GM18526 (cell line): ENCODE data around the gene GAST.
A peak's percentile ranks its signal among the peaks of the same experiment; 100 is the strongest.

ENCODE experiments used
- POLR2A ChIP-seq: IDR thresholded peaks from 3 replicates; pipeline ENCODE4 v1.6.1; 2011; ENCODE audit not compliant: insufficient read length; ENCODE audit errors: extremely low read depth

Gene GAST

DNA sequence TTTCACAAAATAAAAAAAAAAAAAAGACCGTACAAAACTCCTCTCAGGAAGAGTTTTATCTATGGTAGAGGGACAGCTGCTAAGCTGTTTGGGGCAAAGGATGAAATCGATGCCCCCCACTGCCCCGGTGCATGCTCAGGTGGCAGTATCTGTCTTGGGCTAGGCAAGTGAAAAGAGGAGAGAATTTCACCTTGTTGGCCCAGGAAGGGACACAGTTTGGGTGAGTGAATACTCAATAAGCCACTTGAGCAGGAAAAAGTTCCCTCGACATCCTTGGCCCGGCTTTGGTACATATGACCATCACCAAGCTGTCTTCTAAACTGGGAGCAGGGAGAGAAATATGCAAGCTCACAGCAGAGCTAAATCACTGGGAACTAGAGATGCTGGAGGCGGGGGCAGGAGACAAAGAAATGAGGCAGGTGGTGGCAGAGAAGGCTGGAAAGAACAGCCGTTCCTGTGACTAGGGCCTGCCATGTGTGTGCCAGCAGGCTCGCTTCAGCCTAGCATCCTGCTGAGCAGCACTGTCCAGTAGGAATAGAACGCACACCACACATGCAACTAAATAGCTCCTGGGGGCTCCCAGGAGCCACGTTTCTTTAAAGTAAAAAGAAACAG, 31.6 kb upstream of the GAST start:
- no peak for TF ChIP-seq POLR2A

DNA sequence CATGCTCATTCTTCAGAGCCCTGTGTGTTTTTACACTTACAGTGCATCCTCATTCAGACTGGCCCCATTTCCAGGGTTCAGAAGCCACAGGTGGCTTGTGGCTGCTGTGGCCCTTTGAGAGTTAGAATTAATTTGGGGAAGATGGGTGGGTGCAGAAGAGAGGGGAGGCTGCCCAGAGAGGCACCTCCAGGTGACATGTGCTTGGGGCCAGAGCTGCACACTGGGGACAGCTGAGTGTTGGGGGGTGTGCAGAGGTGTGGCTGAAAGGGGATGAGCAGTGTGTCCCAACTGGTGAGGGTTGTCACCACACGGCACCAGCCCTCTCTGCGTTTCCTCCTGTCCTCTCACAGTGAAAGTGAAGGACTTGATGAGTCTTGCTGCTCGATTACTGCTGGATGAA, 30.4 kb upstream of the GAST start:
- no peak for TF ChIP-seq POLR2A

DNA sequence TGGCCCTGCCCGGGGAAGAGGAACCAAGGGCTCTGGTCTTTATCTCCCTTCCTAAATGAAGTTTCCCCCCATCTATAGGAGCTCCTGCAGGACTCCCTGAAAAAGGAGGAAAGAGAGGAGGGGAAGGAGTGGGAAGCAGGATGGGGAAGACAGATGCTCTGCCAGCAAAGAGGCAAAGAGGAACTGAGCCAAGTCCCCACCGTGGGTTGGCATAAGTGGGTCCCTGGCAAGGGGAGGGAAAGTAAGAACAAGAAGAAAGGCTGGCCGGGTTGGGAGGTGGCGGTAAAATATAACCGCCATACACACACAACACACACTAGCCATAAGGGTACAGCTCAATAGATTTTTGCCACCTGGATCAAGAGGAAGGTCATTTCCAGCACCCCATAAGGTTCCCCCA, 29.5 kb upstream of the GAST start:
- TF ChIP-seq POLR2A = no peak

DNA sequence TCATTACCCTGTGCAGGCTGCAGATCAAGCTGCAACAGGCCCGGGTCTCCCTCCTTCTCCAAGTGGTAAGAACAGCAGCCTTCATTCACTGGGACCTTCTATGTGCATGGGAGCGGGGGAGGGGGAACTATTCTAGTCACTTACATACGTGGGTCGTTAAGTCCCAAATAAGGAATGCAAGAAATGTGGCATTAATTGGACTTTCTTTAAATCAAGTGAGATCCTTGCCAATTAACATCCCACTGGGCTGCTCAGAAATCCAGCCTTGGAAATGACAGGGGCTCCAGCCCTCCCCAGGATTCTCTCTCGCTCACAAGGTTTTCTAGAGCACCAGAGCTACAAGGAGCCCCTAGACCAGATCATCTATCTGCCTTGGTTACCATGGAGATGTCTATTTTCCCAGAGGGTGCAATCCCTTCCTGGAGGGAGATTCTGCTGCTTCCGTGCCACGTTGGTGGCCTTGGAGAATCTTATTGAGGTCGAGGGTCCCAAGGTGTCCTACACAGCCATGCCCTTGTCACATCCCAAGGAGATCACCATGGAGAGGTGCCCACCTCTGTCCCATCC, 28.6 kb upstream of the GAST start:
- no peak for TF ChIP-seq POLR2A

GRCh38 chr17:41684035-41684434, 28.1 kb upstream of the GAST start:
- TF ChIP-seq POLR2A = no peak

DNA sequence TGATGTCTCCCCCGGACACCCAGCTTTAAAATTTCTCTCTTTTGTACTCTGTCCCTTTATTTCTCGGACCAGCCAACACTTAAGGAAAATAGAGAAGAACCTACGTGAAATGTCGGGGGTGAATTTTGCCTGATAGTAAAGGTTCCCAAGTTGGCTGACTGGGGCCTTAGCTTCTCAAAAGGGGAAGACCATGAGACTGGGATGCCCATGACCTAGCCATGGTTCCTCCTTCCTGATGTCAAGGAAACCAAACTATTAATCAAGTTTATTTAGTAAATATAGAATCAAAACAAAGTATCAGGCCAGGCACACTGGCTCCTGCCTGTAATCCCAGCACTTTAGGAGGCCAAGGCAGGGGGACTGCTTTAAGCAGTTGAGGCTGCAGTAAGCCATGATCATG, 25.9 kb upstream of the GAST start:
- no peak for TF ChIP-seq POLR2A

DNA sequence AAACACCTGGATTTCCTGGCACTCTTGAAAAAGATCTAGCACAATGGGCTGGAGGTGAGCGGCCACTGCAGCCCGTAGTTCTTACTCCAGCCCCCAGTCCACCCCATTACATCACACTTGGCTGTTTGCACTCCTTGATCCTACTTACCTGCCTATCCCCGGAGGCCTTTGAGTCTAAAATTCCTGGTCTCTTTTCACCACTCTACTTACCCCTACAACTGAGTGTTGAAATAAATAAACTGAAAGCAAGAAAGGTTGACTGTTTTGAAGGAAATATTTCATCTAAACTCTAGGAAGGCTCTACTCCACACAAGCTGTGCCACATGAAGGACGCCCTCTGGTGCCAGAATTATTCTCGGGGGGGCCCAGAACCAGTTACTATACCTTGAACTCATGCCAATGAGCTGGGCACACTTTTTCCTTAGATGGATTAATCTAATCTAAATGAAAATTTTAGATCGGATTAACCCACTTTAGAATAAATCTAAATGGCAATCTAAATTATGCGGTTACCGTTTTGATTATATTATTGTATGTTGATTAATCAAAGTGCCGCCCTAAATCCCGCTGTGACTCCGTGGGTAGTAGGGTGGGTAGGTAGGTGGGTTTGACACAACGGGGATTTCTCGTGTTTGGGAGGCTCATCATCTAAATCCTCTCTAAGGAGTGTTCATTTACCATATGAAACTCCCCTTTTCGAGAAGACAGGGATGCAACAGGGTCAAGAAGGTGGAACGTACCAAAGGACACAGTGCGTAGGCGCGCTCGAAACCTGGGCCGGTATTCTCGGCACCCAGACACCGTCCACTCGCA, 24.1 kb upstream of the GAST start:
- no peak for TF ChIP-seq POLR2A

DNA sequence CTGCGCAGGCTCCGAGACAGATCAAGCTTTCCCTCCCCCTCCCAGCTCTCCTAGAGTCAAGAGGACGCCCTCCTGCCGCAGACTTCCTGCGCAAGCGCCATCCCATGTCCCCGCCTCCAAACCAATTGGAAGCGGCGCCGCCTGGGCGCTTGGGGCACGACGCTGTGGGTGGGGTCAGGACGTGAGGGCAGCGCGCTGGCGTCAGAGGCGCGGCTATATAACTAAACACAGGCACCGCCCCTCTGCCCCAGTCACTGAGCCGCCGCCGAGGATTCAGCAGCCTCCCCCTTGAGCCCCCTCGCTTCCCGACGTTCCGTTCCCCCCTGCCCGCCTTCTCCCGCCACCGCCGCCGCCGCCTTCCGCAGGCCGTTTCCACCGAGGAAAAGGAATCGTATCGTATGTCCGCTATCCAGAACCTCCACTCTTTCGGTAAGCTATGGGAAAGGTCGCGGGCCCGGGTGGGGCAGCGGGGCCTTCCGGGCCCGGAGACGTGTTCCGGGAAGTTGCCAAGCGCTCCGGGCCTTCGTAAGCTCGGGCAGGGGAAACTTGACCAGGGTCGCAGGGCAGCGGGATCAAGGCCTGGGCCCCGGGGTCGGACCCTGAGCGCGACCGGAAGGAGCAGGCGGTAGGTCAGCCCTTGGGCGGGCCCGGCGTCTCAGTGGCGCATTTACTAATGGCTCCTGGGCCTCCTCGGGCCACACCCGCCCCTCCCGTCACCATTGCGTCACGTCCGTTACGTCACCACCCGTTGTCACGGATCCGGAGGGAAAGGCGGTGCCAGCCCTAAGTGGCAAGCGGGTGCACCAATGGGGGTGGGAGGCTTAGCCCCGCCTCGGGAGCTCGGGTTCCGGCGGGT, 23.3 kb upstream of the GAST start, which contains the start of gene EIF1:
Gene EIF1, plus strand, starts transcription at position 245 of the 856 bp plus-strand sequence. Its CDS starts 154 bp downstream, at position 399.
- peak; percentile 99 for TF ChIP-seq POLR2A

DNA sequence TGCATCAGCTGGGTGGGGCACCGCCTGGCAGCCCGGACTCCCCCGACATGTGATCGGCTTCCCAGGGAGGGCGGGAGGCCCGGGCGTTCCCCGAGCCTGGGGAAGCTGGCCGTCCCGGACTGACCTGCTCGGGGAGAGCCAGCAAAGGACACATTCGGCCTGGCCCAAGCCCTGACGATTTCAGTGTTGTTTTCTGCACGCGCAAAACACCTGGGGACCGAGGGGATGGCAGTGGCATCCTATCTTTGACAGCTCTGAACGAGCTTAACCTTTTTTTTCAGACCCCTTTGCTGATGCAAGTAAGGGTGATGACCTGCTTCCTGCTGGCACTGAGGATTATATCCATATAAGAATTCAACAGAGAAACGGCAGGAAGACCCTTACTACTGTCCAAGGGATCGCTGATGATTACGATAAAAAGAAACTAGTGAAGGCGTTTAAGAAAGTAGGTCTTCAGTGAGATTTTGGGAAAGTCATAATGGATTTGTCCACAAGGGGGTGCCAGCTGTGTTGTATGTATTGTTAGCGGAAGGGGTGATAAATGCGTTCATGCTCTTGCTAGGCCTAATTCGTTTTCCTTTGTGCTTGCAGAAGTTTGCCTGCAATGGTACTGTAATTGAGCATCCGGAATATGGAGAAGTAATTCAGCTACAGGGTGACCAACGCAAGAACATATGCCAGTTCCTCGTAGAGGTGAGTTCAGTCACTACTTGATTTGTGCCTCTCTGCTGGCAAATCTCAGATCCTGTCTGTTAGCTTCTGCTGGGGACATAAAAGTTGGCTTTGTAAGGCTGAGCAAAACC, 22.4 kb upstream of the GAST start:
- TF ChIP-seq POLR2A = peak; percentile 15

- no peak for TF ChIP-seq POLR2A
These were observed 21.6 kb upstream of the GAST start for GRCh38 chr17:41690497-41690896.

DNA sequence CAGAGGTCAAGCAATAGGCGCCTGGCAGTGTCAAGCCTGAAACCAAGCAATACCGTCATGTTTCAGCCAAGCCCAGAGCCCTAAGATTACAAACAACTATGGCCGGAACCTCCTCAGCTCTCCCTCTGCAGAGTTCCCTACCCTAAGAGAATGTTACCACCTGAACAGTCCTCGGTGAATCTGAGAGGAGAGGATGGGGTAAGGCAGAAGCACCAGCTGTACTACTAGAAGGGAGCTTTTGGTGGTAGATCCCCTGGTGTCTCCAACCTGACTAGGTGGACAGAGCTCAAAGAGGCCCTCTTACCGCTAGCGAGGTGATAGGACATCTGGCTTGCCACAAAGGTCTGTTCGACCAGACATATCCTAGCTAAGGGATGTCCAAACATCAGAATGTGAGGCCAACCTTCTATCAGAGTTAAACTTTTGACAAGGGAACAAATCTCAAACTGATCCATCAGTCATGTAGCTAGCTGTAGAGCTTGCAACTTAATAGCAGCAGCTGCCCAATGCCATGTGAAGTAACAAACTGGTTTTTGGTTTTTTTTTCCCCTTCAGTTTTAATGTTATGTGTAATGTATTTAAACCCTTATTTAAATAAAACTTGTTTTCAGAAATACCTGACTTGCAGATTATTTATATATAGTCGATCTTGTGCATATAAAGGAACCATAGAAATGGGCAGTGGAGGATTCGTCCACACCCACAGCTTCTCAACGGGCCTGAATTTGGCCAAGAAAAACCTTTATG, 20.9 kb upstream of the GAST start:
- peak; percentile 19 for TF ChIP-seq POLR2A

DNA sequence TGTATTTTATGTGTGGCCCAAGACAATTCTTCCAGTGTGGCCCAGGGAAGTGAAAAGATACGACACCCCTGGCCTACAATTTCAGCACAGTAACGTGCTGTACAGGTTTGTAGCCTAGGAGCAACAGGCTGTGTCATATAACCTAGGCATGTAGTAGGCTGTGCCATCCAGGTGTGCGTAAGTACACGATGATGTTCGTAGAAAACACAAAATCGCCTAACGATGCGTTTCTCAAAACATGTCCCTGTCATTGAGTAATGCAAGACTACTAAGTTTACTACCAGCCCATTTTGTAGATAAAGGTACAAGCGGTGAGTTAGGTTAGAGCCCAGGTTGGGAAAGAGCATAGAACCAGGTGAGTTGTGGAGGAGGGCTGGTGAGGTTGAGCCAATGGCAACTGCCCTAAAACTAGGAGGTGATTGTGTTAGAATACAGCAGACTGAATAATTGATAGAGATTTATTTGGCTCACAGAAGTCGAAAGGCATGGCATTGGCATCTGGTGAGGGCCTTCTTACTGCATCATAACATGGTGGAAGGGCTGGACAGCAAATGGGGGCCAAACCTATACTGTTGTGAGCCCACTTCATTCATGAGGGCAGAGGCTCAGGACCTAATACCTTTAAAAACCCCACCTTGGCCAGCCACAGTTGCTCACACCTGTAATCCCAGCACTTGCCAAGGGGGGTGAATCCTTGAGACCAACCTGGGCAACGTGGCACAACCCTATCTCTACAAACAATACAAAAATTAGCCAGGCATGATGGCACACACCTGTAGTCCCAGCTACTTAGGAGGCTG, 19.2 kb upstream of the GAST start:
- peak; percentile 6 for TF ChIP-seq POLR2A

DNA sequence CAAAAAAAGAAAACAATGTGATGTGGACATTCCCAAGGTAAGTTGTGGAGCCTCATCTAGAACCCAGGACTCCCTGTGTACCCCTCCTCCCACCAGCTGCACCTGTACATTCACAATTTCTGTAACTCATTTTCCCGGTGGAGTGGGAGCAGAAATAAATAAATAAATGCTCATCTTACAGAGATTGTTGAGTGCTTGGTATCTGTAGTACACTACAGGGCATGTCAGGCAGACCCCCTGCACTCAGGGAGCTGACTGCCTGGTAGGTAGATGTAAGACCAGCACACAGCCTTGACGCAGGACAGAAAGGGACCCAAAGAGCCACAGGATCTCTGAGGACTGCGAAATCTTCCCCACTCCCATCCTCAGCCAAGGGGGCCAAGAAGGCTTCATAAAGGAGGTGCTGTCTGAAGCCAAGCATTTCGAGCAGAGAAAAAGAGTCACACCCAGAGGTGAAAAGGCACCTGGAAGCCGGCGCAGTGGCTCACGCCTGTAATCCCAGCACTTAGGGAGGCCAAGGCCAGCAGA, 16.9 kb upstream of the GAST start:
- no peak for TF ChIP-seq POLR2A
